ENCODE measurements around the gene DCTN2.
"Not testable (repeated sequence)": the region's sequence is repeated elsewhere in the genome, so short reads cannot be mapped to it uniquely, and the experiment has no call there.

Gene DCTN2

GRCh38 chr12:57546438-57547287, at the start of gene DCTN2:
DCTN2 (minus strand) TSS chr12:57547192; CDS start chr12:57547063, 129 bp downstream.
- DNase-seq (ENCODE audit: low read depth in 2 of 2), result peak; percentile 84 to 90

GRCh38 chr12:57593187-57593586, 46.2 kb upstream of the DCTN2 start:
- no peak for DNase-seq (ENCODE audit: low read depth in 2 of 2)

GRCh38 chr12:57592551-57593165, 45.7 kb upstream of the DCTN2 start:
- DNase-seq (ENCODE audit: low read depth in 2 of 2), result no peak

DNA sequence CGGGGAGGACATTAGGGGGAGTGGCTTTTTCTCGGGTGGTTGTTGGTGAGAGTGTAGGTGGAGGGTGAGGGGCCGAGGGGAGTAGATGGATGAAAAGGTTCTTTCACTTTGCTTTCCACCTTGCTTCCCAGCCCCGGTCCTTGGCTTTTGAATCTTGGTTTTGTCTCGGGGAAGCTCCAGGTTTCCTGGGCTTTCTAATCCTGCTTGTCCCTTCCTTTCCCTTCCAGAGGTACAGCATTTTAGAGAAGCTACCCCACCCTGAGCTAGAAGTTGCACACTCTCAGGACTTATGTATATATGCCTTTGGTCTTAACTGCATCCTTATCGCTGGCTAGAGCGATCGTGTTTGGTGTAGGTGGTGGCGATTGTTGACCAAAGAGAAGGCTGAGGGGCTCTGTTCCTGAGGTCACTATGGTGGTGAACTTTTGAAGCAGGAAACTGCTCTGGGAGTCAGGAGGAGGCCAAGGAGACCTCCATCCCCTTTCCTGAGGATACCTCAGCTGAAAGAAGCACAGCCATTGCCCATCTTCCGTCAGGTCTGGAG, 44.9 kb upstream of the DCTN2 start:
- DNase-seq (ENCODE audit: low read depth in 2 of 2), result no peak

DNA sequence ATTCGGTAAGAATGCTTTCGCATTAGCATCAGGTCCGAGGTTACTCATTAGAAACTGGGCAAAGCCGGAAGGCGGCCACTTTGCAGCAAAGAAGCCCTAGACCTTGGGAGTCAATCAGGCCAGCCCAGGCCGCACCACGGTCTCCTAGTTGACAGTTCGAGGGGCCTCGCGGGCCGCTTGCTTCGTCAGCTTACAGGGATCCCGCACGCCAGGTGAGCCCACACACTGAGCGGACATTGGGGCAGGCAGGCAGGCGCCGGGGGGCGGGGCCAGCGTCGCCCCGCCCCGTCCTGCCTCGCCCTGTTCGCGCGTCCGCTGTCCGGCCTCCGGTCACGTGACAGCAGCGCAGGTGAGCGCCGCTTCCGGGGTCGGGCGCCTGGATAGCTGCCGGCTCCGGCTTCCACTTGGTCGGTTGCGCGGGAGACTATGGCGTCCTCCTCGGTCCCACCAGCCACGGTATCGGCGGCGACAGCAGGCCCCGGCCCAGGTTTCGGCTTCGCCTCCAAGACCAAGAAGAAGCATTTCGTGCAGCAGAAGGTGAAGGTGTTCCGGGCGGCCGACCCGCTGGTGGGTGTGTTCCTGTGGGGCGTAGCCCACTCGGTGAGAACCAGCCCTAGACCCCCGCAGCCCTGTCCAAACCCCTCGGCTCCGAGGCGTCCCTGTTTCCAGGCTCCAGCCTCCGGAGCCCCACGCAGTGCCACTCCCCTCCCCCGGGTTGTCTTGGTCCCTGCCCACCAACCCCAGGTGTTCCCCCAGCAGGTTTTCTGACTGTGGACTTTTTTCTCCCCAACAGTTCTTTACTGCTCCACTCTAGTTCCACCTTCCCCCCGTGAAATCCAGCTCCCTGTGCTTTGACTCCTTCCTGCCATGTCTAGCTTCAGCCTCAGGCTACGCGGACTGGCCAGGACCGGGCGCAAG, 44.1 kb upstream of the DCTN2 start, which contains the start of gene PIP4K2C:
Gene PIP4K2C (plus strand): TSS at position 329 of the 918 bp plus-strand sequence. CDS start 98 bp downstream, at position 427.
- DNase-seq (ENCODE audit: low read depth in 2 of 2), result peak; percentile 71 to 76

- no peak for DNase-seq (ENCODE audit: low read depth in 2 of 2)
Observed at GRCh38 chr12:57590479-57590863, 43.5 kb upstream of the DCTN2 start.

DNA sequence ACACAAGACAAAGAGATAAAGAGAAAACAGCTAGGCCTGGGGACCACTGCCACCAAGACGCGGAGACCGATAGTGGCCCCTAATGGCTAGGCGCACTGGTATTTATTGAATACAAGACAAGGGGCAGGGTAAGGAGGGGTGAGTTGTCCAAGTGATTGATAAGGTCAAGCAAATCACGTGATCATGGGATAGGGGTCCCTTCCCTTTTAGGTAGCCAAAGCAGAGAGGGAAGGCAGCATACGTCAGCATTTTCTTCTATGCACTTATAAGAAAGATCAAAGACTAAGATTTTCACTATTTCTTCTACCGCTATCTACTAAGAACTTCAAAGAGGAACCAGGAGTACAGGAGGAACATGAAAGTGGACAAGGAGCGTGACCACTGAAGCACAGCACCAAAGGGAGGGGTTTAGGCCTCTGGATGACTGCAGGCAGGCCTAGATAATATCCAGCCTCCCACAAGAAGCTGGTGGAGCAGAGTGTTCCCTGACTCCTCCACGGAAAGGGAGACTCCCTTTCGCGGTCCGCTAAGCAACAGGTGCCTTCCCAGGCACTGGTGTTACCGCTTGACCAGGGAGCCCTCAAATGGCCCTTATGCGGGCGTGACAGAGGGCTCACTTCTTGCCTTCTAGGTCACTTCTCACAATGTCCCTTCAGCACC, 42.1 kb upstream of the DCTN2 start:
- DNase-seq (ENCODE audit: low read depth in 2 of 2), result not testable (repeated sequence)

DNA sequence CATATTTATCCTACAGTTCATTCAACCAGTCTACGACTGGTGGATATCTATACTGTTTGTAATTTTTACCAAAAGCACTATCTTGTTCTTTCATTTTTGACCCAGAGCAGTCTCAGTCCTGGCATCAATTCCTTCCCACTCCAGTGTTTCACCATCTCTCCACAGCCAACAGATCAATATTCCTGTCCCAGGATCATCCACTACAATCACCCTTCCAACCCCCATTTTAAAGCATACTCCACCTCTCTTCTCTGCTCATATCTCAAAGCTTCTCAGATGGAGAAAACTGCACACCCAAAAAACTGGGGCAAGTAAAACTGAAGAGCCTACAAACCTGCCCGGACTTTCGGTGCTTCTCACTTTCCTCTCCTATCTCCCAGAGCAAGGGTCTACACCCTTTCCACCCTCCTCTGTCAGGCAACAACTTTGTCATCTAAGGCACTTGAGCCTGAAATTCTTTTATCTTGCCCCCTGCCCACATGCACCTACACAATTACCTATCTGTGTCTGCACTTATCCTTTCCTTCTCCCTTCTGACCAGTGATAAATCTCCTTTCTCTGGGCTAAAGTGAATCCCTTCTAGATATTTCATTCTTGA, 39.9 kb upstream of the DCTN2 start:
- DNase-seq (ENCODE audit: low read depth in 2 of 2), result no peak

DNA sequence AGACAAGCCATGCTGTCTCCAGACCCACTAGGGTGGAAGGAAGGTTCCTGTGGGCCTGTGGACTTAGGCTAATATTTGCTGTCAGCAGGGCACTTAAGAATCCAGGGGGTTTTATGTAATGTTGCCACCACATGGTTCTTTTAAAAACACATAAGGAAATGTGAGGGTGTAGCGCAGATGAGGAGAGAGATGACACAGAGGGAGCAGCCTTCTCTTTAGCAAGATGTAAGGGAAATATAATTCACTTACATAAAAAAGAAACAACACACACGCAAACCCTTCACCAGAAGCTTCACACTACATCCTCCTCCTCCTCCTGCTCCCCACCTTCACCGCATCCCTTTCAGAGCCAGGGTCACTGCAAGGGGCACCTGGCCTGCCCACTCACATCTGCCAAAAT, 39.1 kb upstream of the DCTN2 start:
- DNase-seq (ENCODE audit: low read depth in 2 of 2), result no peak

DNA sequence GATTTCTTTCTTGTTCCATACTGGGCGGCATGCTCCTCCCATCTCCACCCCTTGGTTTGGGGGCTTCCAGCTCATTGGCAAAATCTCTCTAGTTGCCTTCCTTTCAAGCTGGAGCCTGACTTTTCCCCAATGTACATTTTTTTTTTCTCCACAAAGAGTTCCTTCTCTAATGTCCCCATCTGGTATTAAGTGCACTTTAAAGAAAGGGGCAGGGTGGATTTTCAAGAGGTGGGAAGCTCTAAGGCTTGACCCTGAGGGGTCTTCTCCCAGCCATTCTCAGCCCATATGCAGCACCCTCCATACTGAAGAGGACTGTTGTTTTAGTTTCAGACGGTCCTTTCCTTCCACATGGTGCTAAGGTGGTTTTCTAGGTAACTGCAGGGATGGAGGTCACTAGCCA, 38.2 kb upstream of the DCTN2 start:
- no peak for DNase-seq (ENCODE audit: low read depth in 2 of 2)

DNA sequence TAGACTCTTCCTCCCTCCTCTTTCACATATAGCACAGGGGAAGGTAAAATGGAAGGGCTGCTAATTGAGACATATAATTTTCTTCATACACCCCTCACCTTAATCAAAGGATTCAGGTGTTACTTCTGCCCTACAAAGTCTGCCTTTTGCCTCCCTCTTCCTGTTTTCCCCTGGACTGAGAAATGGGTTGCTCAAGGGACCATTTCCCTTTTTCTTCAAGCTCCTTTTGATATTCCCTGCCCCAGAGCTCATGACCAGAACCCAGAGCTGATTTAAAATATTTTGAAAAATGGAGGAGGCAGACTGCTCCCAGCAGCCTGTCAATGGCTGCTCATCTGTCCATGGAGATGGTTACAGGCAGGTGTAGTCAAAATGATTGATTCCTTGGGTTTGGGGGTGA, 37.7 kb upstream of the DCTN2 start:
- DNase-seq (ENCODE audit: low read depth in 2 of 2), result no peak

DNA sequence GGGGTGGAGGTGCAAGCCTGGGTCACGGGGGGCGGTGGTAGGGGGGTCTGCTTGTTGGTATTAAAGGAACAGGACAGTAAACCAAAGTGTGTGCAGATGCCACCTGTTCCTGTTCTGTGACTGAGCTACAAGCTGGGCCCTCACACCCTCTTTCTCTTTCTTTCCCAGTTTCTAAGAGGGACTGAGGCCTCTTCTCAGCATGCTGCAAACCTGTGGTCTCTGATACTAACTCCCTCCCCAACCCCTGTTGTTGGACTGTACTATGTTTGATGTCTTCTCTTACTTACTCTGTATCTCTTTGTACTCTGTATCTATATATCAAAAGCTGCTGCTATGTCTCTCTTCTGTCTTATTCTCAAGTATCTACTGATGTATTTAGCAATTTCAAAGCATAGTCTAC, 37.1 kb upstream of the DCTN2 start:
- DNase-seq (ENCODE audit: low read depth in 2 of 2), result no peak

- peak in 1 of 2 donors; percentile 29 for DNase-seq (ENCODE audit: low read depth in 2 of 2)
Observed at GRCh38 chr12:57583008-57583831, 36.2 kb upstream of the DCTN2 start.

GRCh38 chr12:57582440-57582839, 35.4 kb upstream of the DCTN2 start:
- DNase-seq (ENCODE audit: low read depth in 2 of 2), result no peak

GRCh38 chr12:57581802-57582201, 34.8 kb upstream of the DCTN2 start:
- no peak for DNase-seq (ENCODE audit: low read depth in 2 of 2)

DNA sequence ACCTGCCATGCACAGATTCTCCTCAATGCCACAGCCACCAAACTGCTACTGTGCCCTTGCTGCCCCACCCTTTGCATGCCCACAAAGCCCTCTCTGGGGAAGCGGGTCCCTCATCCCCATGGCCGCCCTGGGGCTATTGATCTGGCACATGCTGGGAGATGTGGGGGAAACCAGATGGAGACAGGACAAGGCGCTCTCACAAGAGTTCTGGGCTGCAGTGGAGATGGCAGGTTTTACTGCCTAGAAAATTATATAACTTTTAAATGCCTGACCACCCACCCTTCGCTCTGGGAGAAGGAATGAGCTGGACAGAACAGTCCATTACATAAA, 33.4 kb upstream of the DCTN2 start:
- DNase-seq (ENCODE audit: low read depth in 2 of 2), result no peak

DNA sequence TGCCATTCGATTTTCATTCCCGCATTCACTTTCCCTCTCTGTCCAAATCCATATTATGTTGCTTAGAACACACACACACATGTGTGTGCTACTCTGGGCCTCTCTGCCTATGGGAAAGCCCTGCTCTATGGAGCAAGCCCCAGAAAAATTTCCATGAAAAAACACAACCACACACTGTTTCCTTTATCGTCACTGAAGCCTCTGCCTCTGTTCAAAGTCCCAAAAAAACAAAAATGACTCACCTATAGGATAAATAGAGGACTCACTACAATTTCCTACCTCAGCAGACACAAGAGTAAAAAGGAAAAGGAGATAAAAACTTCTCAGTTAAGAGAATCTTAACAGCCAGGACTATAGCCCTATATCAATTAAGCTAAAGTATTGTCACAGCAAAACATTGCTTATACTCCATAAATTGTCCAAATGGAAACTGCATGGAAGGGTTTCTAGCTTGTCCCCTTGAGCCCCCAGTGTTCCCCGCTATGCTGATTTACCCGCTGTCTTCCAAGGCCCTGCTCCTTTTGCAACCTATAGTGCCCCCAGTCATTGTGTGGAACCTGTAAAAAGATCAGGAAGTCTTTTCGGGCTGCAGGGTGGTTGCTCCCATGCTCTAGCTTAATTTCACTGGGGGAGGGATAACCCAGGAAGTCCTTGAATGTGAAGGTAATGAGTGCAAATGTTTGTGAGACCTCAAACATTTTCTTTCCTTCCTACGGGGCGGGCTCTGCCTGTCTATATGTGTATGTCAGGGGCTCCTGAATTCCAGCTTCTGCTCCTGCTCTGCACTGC, 32.9 kb upstream of the DCTN2 start:
- no peak for DNase-seq (ENCODE audit: low read depth in 2 of 2)

GRCh38 chr12:57579011-57579410, 32.0 kb upstream of the DCTN2 start:
- no peak for DNase-seq (ENCODE audit: low read depth in 2 of 2)
